GM13976 (cell line): Measurements from ENCODE around the gene CBX8.
A peak's percentile ranks its signal among the peaks of the same experiment; 100 is the strongest.

ENCODE experiments used
- DNase-seq: peaks from one replicate; pipeline ENCODE4 v3.0.0; 2012; ENCODE audit warnings: low spot score
- in situ Hi-C: fragments of 300-500 bp; cut with MboI; formaldehyde crosslinking; loops from one replicate; pipeline ENCODE4 v1.12.0; 2022; ENCODE audit warnings: low sequenced_read_pairs, mixed read lengths, inconsistent platforms; ENCODE audit not compliant: unreplicated experiment
- TF ChIP-seq, protein P1 (sequence below): IDR thresholded peaks from 2 replicates; pipeline ENCODE4 v1.5.1; 2012; ENCODE audit warnings: borderline replicate concordance, mild to moderate bottlenecking; ENCODE audit not compliant: insufficient read depth; ENCODE audit errors: extremely low read depth, missing control alignments, control extremely low read depth

Gene CBX8

DNA sequence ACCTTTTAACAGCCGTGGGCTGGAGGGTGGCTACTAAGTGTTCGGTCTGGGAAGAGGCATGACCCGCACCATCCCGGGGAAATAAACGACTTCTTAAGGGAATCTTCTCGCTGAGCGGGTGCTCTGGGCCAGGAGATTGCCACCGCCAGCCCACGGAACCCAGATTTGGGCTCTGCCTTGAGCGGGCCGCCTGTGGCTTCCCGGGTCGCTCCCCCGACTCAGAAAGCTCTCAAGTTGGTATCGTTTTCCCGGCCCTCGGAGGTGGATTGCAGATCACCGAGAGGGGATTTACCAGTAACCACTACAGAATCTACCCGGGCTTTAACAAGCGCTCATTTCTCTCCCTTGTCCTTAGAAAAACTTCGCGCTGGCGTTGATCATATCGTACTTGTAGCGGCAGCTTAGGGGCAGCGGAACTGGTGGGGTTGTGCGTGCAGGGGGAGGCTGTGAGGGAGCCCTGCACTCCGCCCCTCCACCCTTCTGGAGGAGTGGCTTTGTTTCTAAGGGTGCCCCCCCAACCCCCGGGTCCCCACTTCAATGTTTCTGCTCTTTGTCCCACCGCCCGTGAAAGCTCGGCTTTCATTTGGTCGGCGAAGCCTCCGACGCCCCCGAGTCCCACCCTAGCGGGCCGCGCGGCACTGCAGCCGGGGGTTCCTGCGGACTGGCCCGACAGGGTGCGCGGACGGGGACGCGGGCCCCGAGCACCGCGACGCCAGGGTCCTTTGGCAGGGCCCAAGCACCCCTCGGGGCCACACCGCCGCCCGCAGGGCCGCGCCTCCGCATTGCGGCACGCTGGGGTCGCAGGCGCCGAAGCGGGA lies 46.0 kb upstream of the CBX8 start:
- in situ Hi-C loops = loop anchor here (5.0 kb wide), 1 partner anchor 36 kb away; no protein-coding TSS in a partner anchor
- TF ChIP-seq, protein P1, sequence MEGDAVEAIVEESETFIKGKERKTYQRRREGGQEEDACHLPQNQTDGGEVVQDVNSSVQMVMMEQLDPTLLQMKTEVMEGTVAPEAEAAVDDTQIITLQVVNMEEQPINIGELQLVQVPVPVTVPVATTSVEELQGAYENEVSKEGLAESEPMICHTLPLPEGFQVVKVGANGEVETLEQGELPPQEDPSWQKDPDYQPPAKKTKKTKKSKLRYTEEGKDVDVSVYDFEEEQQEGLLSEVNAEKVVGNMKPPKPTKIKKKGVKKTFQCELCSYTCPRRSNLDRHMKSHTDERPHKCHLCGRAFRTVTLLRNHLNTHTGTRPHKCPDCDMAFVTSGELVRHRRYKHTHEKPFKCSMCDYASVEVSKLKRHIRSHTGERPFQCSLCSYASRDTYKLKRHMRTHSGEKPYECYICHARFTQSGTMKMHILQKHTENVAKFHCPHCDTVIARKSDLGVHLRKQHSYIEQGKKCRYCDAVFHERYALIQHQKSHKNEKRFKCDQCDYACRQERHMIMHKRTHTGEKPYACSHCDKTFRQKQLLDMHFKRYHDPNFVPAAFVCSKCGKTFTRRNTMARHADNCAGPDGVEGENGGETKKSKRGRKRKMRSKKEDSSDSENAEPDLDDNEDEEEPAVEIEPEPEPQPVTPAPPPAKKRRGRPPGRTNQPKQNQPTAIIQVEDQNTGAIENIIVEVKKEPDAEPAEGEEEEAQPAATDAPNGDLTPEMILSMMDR = no peak
- peak; percentile 51 for DNase-seq

GRCh38 chr17:79842136-79842655 lies 45.3 kb upstream of the CBX8 start:
- in situ Hi-C loops = loop anchor here (5.0 kb wide), 1 partner anchor 35 kb away; no protein-coding TSS in a partner anchor
- no peak for DNase-seq
- TF ChIP-seq, protein P1 = no peak

- DNase-seq = no peak
- TF ChIP-seq, protein P1 = no peak
- in situ Hi-C loops = loop anchor here (5.0 kb wide), 1 partner anchor 34 kb away; no protein-coding TSS in a partner anchor
These were observed 44.7 kb upstream of the CBX8 start for GRCh38 chr17:79841369-79842135.

- DNase-seq = no peak
- TF ChIP-seq, protein P1 = no peak
- in situ Hi-C loops = loop anchor here (5.0 kb wide), 1 partner anchor 34 kb away; no protein-coding TSS in a partner anchor
These were observed 44.1 kb upstream of the CBX8 start for GRCh38 chr17:79840989-79841286.

DNA sequence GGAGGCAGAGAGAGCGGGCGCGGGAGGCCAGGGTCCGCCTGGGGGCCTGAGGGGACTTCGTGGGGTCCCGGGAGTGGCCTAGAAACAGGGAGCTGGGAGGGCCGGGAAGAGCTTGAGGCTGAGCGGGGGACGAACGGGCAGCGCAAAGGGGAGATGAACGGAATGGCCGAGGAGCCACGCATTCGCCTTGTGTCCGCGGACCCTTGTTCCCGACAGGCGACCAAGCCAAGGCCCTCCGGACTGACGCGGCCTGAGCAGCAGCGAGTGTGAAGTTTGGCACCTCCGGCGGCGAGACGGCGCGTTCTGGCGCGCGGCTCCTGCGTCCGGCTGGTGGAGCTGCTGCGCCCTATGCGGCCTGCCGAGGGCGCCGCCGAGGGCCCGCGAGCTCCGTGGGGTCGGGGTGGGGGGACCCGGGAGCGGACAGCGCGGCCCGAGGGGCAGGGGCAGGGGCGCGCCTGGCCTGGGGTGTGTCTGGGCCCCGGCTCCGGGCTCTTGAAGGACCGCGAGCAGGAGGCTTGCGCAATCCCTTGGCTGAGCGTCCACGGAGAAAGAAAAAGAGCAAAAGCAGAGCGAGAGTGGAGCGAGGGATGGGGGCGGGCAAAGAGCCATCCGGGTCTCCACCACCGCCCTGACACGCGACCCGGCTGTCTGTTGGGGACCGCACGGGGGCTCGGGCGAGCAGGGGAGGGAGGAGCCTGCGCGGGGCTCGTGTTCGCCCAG lies 43.6 kb upstream of the CBX8 start:
- no peak for DNase-seq
- TF ChIP-seq, protein P1 = no peak
- in situ Hi-C loops = loop anchor here (5.0 kb wide), 1 partner anchor 33 kb away; no protein-coding TSS in a partner anchor

GRCh38 chr17:79839356-79840268 lies 42.7 kb upstream of the CBX8 start, which contains the start of gene CBX4:
CBX4 (minus strand) TSS chr17:79839440; CDS start chr17:79839251, 189 bp downstream.
- DNase-seq = peak; percentile 97
- in situ Hi-C loops = loop anchor here (5.0 kb wide), 1 partner anchor 32 kb away; no protein-coding TSS in a partner anchor
- TF ChIP-seq, protein P1 = peak; percentile 60
